H9 (cell line): ENCODE results near the gene RNU2-63P. TPM values are rescaled to one million over a fixed set of nuclear protein-coding genes. Genes with fewer than 3 reads are reported as not detected.

Experiments
- DNase-seq: peaks from one replicate; pipeline ENCODE4 v3.0.0-alpha.2; 2017
- H2AFZ ChIP-seq: one replicate; pipeline ENCODE4 v1.6.1; 2013; ENCODE audit warnings: mild to moderate bottlenecking, low read length, control low read depth, moderate library complexity
- H2AK5ac ChIP-seq: 2 replicates; pipeline ENCODE4 v1.6.1; 2013; ENCODE audit warnings: low read length, control low read depth, mixed read lengths; ENCODE audit not compliant: insufficient read length
- H2BK120ac ChIP-seq: one replicate; pipeline ENCODE4 v1.6.1; 2013; ENCODE audit warnings: low read depth, mild to moderate bottlenecking, low read length, control low read depth, inconsistent platforms; ENCODE audit not compliant: poor library complexity, severe bottlenecking
- H2BK12ac ChIP-seq: 2 replicates; pipeline ENCODE4 v1.6.1; 2013; ENCODE audit warnings: low read length, control low read depth, mixed read lengths, low read depth; ENCODE audit not compliant: insufficient read length
- H2BK15ac ChIP-seq: 2 replicates; pipeline ENCODE4 v1.6.1; 2013; ENCODE audit warnings: low read depth, low read length, control low read depth
- H2BK20ac ChIP-seq: one replicate; pipeline ENCODE4 v1.6.1; 2013; ENCODE audit warnings: low read depth, mild to moderate bottlenecking, low read length, control low read depth, inconsistent platforms; ENCODE audit not compliant: poor library complexity, severe bottlenecking
- H2BK5ac ChIP-seq: 2 replicates; pipeline ENCODE4 v1.6.1; 2013; ENCODE audit warnings: low read length, control low read depth, mixed read lengths; ENCODE audit not compliant: insufficient read length
- H3K14ac ChIP-seq: 2 replicates; pipeline ENCODE4 v1.6.1; 2013; ENCODE audit warnings: low read length, control low read depth; ENCODE audit not compliant: insufficient read depth
- H3K18ac ChIP-seq: 2 replicates; pipeline ENCODE4 v1.6.1; 2013; ENCODE audit warnings: low read depth, mild to moderate bottlenecking, mixed read lengths, low read length, control low read depth; ENCODE audit not compliant: insufficient read length
- H3K23ac ChIP-seq: 2 replicates; pipeline ENCODE4 v1.6.1; 2013; ENCODE audit warnings: low read length, control low read depth, mixed read lengths, low read depth; ENCODE audit not compliant: insufficient read length
- H3K23me2 ChIP-seq: 2 replicates; pipeline ENCODE4 v1.6.1; 2013; ENCODE audit warnings: low read depth, mild to moderate bottlenecking, mixed read lengths, low read length, control low read depth; ENCODE audit not compliant: insufficient read length, poor library complexity, severe bottlenecking
- H3K27ac ChIP-seq: 2 replicates; pipeline ENCODE4 v1.5.1; 2013; ENCODE audit warnings: low read length, control low read depth, mixed read lengths, low read depth; ENCODE audit not compliant: insufficient read length
- H3K27me3 ChIP-seq: 2 replicates; pipeline ENCODE4 v1.6.1; 2013; ENCODE audit warnings: low read length, control low read depth, inconsistent platforms; ENCODE audit not compliant: insufficient read depth
- H3K4ac ChIP-seq: 2 replicates; pipeline ENCODE4 v1.6.1; 2013; ENCODE audit warnings: low read depth, mild to moderate bottlenecking, control low read depth, inconsistent platforms, low read length, moderate library complexity
- H3K4me1 ChIP-seq: 2 replicates; pipeline ENCODE4 v1.6.1; 2013; ENCODE audit warnings: low read length, control low read depth, inconsistent platforms; ENCODE audit not compliant: insufficient read depth
- H3K4me2 ChIP-seq: 2 replicates; pipeline ENCODE4 v1.6.1; 2013; ENCODE audit warnings: low read length, control low read depth, mixed read lengths; ENCODE audit not compliant: insufficient read length, insufficient read depth
- H3K56ac ChIP-seq: 2 replicates; pipeline ENCODE4 v1.6.1; 2013; ENCODE audit warnings: low read depth, mild to moderate bottlenecking, mixed read lengths, low read length, control low read depth; ENCODE audit not compliant: insufficient read length
- H3K79me1 ChIP-seq: 2 replicates; pipeline ENCODE4 v1.6.1; 2013; ENCODE audit warnings: low read depth, mild to moderate bottlenecking, moderate library complexity, low read length, control low read depth, inconsistent platforms; ENCODE audit not compliant: insufficient read depth, poor library complexity, severe bottlenecking
- H3K79me2 ChIP-seq: 2 replicates; pipeline ENCODE4 v1.6.1; 2013; ENCODE audit warnings: low read length, control low read depth, inconsistent platforms; ENCODE audit not compliant: insufficient read depth
- H3K9ac ChIP-seq: 2 replicates; pipeline ENCODE4 v1.6.1; 2013; ENCODE audit warnings: low read length, control low read depth, mixed read lengths; ENCODE audit not compliant: insufficient read length; ENCODE audit errors: extremely low read depth
- H3K9me3 ChIP-seq: one replicate; pipeline ENCODE4 v1.6.1; 2013; ENCODE audit warnings: low read depth, low read length, inconsistent platforms; ENCODE audit not compliant: control insufficient read depth
- H3T11ph ChIP-seq: one replicate; pipeline ENCODE4 v1.6.1; 2013; ENCODE audit warnings: mild to moderate bottlenecking, low read length, control low read depth, inconsistent platforms
- H4K20me1 ChIP-seq: one replicate; pipeline ENCODE4 v1.6.1; 2013; ENCODE audit not compliant: control insufficient read depth, insufficient read length, insufficient read depth
- H4K5ac ChIP-seq: 2 replicates; pipeline ENCODE4 v1.6.1; 2013; ENCODE audit warnings: low read depth, mild to moderate bottlenecking, mixed read lengths, low read length, control low read depth; ENCODE audit not compliant: insufficient read length
- H4K8ac ChIP-seq: replicated peaks from 2 replicates; pipeline ENCODE4 v1.6.1; 2013; ENCODE audit warnings: low read length, control low read depth, mixed read lengths, low read depth; ENCODE audit not compliant: insufficient read length
- H4K91ac ChIP-seq: 2 replicates; pipeline ENCODE4 v1.6.1; 2013; ENCODE audit warnings: low read depth, mild to moderate bottlenecking, moderate library complexity, mixed read lengths, low read length, control low read depth; ENCODE audit not compliant: insufficient read length
- H3K27ac Mint-ChIP-seq, 3 experiments: 2 replicates in 2 of 3; 3 replicates in 1 of 3; pipeline ENCODE4 v1.8.0; 2020 to 2021; ENCODE audit warnings: mixed read lengths in 3 of 3, mild to moderate bottlenecking in 1 of 3, moderate library complexity in 1 of 3
- H3K27me3 Mint-ChIP-seq: 2 replicates; pipeline ENCODE4 v1.8.0; 2021; ENCODE audit warnings: low read depth, mild to moderate bottlenecking, moderate library complexity, mixed read lengths
- H3K36me3 Mint-ChIP-seq, 3 experiments: 2 replicates in 2 of 3; 3 replicates in 1 of 3; pipeline ENCODE4 v1.8.0; 2020 to 2021; ENCODE audit warnings: low read depth in 3 of 3, mixed read lengths in 3 of 3; ENCODE audit not compliant: insufficient read depth in 1 of 3
- H3K4me1 Mint-ChIP-seq, 2 experiments: 2 replicates each; pipeline ENCODE4 v1.8.0; 2020; ENCODE audit warnings: mixed read lengths in 2 of 2
- H3K4me3 Mint-ChIP-seq, 2 experiments: 2 replicates in 1 of 2; 3 replicates in 1 of 2; pipeline ENCODE4 v1.8.0; 2020 to 2021; ENCODE audit warnings: mild to moderate bottlenecking in 2 of 2, mixed read lengths in 2 of 2, moderate library complexity in 1 of 2
- H3K9me3 Mint-ChIP-seq, 2 experiments: 2 replicates in 1 of 2; 3 replicates in 1 of 2; pipeline ENCODE4 v1.8.0; 2020; ENCODE audit warnings: mild to moderate bottlenecking in 2 of 2, mixed read lengths in 2 of 2, moderate library complexity in 1 of 2
- CTCF ChIP-seq: fragments of 200-600 bp; sonication (generic); conservative IDR thresholded peaks from 3 replicates; pipeline ENCODE4 v1.8.0; 2021; ENCODE audit warnings: antibody characterized with exemption, mild to moderate bottlenecking
- WGBS: extraction: QIAGEN DNeasy Blood & Tissue Kit; methylation state at CpG from one replicate; pipeline ENCODE4 v1.1.7; 2013; ENCODE audit warnings: missing lambda C conversion rate, low lambda C conversion rate, mixed read lengths; ENCODE audit not compliant: insufficient read length; ENCODE audit errors: extremely low coverage; 5-methylcytosine and 5-hydroxymethylcytosine counted together
- total RNA-seq: library from RNA; stranded (reverse); gene quantifications from 2 replicates; pipeline ENCODE4 v1.2.1, GENCODE V29; 2021

RNU2-63P gene
- total RNA-seq, 1 experiment from 2014 or later, result 31.1 TPM

GRCh38 chr2:88036182-88036581 is 19.8 kb upstream of the RNU2-63P start:
- H2BK15ac ChIP-seq, result no peak overlapping the region
- H4K91ac ChIP-seq, result no peak overlapping the region
- no peaks in the 10 kb centered on the region for H3K4me1 ChIP-seq
- H2BK20ac ChIP-seq, result no peak overlapping the region
- Mint-ChIP-seq H3K4me1 (peaks cover 2 to 9% of the 10 kb centered on the region in 2 experiments; a peak in 3 of 4 replicates), H3K27me3 (no peaks in the 10 kb centered on the region), H3K27ac (no peak overlapping the region), H3K36me3 (peaks cover 0 to 18% (median 16%) of the 10 kb centered on the region in 3 experiments; a peak in 6 of 7 replicates), H3K9me3 (no peaks in the 10 kb centered on the region), H3K4me3 (no peak overlapping the region)
- H3K9me3 ChIP-seq, result no peaks in the 10 kb centered on the region
- no peak overlapping the region for H3K14ac ChIP-seq
- no peaks in the 10 kb centered on the region for H3K79me2 ChIP-seq
- H3T11ph ChIP-seq, result no peak overlapping the region
- H3K56ac ChIP-seq, result no peak overlapping the region
- no peaks in the 10 kb centered on the region for H3K27me3 ChIP-seq
- H4K20me1 ChIP-seq, result no peaks in the 10 kb centered on the region
- no peak overlapping the region for H2AFZ ChIP-seq
- no peak overlapping the region for H2BK120ac ChIP-seq
- no peaks in the 10 kb centered on the region for H3K79me1 ChIP-seq
- H2BK5ac ChIP-seq, result no peak overlapping the region
- H4K8ac ChIP-seq, result no peak overlapping the region
- no peak overlapping the region for H3K4ac ChIP-seq
- no peaks in the 10 kb centered on the region for H3K23me2 ChIP-seq
- H3K9ac ChIP-seq, result no peak overlapping the region
- no peak for DNase-seq
- H3K27ac ChIP-seq, result no peak overlapping the region
- H4K5ac ChIP-seq, result no peak overlapping the region
- no peak overlapping the region for H3K4me2 ChIP-seq
- no CpG with 5 or more reads among the region's 2 CpGs for WGBS
- H3K18ac ChIP-seq, result no peak overlapping the region
- no peak overlapping the region for H2AK5ac ChIP-seq
- H3K23ac ChIP-seq, result no peak overlapping the region
- no peak for TF ChIP-seq CTCF
- no peak overlapping the region for H2BK12ac ChIP-seq
